NT2/D1 (cell line): ENCODE data around the gene NRIP1.

Source experiments
- SUZ12 ChIP-seq: IDR thresholded peaks from 2 replicates; pipeline ENCODE4 v1.6.1; 2011; ENCODE audit not compliant: insufficient read length, insufficient read depth; ENCODE audit errors: extremely low read depth
- YY1 ChIP-seq: IDR thresholded peaks from 2 replicates; pipeline ENCODE4 v1.6.1; 2011; ENCODE audit not compliant: insufficient read length, insufficient read depth

- TF ChIP-seq YY1 (no peak), SUZ12 (no peak)
These were observed 5.4 kb downstream of the NRIP1 start for GRCh38 chr21:15059397-15059796.
